HG02798 (cell line): ENCODE data around the gene AVEN.

Experiments
- ATAC-seq: cut with Tn5 transposase; IDR thresholded peaks from one replicate; pipeline ENCODE4 v1.9.1; 2021; ENCODE audit warnings: mild to moderate bottlenecking; ENCODE audit not compliant: unreplicated experiment, poor library complexity

The AVEN gene

DNA sequence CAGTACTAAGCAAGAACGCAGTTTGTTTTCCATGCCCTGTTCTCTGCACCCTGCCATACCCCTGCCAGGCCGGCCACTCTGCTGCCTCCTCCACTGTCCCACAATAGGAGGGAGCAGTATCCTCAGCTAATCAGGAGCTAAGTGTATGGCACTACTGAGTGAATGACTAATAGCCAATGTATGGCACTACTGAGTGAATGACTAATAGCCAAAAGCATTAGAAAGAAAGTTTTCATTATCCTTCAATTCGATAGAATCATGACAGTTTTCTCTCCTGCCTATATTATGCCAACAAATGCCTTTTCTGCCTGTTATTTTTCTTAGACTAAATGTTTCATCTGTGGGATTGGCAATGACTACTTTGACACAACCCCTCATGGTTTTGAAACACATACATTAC, 178.2 kb downstream of the AVEN start:
- no peak for ATAC-seq

DNA sequence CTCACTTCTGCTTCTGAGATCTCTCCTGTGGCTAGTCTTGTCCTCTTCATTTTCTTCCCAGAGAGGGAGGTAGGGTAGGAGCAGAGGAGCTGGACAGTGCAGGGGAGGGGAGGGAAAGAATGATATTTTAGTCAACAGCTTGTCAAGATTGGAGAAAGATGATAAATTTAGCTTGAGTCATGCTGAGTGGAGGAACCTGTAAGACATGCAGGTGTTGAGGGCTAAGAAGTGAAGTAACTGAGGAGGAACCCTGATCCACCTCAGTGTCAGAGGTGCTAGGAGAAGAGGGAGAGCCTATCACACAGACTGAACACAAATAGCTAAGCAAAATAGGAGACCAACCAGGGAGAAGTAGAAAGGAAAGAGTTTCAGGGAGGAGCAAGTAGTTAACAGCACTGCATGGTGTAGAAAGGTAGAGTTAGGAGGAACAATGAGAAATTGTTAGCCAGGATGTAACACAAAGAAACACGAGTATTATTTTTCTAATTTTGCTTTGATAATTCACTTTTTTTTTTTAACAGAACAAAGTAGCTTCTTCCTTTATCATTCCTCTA, 178.9 kb downstream of the AVEN start:
- no peak for ATAC-seq

DNA sequence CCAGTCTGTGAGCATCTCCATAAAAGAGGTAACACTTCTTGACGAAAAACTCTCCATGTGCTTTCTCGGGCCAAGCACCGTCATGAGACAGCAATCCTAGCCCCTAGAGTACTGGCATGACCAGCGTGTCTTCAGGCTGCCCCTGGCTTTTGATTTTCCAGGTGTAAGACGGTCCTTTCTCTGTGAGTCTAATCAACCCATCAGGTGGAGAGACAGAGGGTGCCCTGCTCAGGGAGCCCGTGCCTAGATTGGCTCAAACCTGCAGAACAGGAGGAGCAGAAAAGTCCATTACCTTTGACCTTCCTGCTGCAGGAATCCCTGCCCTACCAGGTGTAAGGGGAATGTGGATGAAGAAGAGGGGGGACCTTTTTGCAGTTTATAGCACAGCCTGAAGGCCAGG, 180.2 kb downstream of the AVEN start:
- no peak for ATAC-seq

DNA sequence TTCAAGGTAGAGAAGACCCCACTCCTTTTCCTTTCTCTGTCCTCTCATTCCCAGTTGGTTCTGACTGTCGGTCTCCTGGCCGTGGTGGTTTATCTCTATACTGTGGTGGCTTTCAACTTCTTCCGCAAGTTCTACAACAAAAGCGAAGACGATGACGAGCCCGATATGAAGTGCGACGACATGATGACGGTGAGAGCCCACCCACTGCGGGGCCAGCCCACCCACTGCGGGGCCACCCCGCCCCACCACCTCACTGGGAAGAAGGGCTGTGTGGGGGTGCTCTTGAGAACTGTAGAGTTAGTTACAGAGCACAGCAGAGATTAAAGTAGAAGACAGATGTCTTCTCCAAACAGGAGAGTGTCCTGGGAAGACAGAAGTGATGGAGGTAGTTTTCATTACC, 181.3 kb downstream of the AVEN start:
- no peak for ATAC-seq

DNA sequence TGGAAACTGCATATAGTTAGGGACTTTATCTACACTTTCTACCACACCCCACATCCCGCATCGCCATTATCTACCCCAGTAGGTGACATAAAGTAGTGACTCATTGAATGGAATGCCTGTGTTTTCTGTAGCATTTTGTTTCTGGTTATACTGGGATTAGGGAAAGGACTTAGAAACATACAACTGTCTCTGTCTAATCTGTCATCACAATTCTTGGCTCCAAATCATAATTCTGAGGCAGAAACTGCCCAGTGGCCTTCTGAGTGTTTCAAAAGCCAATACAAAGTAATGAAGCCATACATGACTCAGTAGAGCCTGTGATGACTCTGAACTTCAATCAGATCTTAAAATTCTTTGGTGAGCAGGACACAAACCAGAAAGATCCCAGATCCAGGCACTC, 186.4 kb downstream of the AVEN start:
- no peak for ATAC-seq

DNA sequence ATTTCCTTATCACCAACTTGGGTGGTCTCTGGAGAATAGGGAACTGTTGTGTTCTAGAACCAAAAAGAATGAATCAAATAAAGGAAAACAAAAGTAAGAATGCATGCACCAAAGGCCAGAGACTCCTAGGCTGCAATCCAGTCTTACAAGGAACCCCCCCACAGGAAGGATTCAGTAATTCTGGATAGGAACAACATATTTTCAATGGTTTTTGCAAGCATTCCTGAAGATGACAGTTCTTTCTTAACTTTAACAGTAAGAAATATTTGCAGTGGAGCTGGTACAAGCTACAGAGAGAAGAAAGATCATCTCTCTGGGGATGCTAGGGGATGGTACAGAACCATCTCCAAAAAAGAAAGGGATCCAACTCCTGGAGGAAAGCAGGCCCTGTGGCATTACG, 186.9 kb downstream of the AVEN start:
- no peak for ATAC-seq

DNA sequence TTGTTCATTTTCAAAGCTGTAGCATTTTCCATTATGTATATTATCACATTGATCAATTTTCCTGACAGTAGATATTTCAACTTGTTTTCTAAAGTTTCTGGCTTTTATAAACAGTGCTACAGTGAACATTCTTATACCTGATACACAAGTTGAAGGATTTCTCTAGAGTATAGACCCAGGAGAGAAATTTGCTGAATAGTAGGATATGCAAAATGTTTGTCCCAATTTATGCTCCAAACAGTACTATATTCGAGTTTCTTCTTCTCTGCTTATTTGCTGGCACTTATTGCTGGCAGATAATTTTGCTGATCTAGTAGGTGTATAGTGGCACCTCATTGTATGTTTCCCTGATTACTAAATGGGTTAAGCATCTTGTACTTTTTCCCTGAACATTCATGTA, 187.9 kb downstream of the AVEN start:
- ATAC-seq = no peak

DNA sequence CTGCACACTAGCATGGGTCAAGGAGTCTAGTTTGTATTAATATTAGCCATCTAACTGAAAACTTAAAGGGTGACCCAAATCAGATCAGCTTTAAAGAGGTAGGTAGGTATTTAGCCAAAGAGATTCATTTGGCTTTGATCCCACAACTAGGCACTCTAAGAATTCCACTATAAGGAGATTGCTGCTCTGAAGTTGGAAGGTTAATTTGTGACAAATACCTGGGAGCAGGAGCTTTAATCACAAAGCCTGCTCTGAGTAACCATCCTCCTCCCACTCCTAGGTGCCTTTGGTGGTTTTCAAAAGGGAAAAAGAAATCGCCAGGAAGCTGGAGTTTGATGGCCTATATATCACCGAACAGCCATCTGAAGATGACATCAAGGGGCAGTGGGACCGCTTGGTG, 191.0 kb downstream of the AVEN start:
- ATAC-seq = no peak

DNA sequence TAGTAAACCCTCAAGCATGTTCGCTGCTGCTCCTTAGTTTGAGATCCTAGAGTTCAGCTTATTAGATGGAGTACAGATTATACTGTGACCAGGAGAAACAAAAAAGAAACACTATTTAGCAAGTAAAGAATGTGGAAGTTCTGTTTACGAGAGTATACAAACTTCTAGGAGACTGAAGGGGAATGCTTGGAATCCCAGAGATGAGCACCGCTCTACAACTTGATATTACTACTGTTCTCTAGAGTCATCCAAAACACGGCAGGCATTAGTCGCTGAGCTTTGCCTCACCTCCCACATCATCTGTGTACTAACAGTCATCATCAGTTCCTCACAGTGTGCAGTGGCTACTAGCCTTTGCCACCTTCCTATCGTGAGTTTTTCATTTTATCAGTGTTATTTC, 192.1 kb downstream of the AVEN start:
- no peak for ATAC-seq

DNA sequence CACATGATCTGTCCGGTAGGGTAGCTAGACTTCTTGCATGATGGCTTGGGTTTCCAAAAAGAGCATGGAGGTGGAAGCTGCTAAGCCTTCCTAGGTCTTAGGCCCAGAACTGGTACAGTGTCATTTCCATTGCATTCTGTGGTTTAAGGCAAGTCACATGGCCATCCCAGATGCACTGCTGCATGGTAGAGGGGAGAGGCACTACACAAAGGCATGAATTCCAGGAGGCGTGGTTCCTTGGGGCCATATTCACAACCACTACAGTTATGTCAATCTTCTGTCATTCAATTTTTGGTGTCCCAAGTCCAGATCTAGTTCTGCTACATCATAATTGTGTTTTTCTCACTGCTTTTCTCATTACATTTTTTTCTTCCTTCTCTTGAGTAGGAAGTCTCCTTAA, 192.9 kb downstream of the AVEN start:
- ATAC-seq = no peak

DNA sequence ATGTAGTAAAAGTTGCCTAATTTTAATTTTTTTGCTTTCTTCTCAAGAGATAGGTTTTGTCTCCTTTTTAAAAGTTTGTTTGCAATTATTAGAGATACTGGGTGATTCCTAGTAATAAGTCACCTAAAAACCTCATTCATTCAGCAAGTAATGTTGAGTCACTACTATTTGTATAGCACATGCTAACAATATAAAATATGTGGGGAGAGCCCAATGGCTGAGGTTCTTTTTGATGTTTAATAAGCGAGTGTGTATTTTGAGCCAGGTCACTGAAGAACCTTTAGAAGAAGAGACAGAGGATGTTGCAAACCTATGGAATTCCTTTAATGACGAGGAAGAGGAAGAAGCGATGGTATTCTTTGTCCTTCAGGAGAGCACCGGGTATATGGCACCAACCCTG, 194.4 kb downstream of the AVEN start:
- no peak for ATAC-seq

DNA sequence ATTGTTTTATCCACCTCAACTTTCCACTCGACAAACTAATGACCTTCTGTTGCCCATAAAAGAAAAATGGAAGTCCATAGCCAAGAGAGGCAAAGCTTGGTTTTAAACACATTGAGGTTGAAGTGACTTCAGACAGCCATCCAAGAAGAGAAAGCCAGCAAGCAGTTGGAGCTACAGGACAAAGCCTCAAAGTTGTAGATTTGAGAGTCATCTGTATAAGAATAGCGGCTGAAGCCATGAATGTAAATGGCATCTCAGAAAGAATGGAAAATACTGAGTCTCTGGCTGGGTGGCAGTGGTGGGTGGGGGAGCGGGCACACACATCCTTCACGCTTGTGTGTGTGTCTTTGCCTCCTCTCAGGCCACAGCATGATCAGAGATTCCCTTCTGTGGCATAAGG, 194.8 kb downstream of the AVEN start:
- ATAC-seq = no peak

DNA sequence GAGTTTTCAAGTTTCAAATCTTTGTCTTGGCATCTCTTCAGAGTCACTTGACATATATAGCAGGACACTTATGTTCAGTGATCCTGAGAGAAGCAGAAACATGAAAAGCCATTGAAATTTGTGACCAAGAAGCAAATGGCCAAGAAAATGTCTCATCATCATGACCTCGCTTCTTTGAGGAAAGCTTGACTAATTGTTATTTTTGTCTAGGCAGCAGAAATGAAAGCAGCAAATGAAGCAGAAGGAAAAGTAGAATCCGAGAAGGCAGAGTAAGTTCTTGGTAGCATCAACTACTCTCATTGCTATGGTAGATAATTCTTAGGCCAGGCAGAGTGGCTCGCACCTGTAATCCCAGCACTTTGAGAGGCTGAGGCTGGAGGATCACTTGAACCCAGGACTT, 198.4 kb downstream of the AVEN start:
- ATAC-seq = no peak

DNA sequence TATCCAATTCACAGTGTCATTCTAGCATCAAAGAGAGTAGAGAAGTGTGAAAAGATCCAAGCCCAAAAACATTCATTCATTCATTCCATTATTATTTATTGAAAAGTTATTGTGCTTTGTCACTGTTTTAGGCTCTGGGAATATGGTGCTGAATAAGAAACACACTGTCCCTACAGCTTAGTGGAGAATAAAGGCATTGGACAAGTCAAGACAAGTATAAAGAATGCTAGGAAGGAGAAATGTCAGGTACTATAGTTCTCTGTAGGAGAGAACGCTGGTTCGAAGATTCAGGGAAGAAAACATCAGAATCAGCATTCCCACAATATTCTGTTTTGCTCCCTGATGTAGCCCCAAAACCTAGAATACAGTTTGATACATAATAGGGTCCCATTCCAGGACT, 199.5 kb downstream of the AVEN start:
- no peak for ATAC-seq

DNA sequence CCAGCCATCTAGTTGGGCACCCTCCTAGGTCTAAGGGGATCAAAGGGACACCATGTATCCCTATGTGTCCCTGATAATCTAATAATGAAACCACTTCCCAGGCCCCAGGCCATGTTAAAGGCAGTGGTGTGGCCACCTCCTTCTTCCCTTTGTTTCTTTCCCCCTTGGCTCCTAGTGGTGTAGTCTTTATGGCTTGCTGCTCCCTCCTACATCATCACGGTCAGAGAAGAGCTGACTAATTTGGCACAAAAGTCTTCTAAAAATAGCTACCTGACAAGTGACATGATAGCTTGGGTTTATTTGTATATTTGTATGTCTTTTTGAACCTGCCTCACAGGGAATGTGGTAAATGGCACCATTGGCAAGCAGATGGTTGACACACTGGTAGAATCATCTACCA, 201.7 kb downstream of the AVEN start:
- ATAC-seq = no peak

DNA sequence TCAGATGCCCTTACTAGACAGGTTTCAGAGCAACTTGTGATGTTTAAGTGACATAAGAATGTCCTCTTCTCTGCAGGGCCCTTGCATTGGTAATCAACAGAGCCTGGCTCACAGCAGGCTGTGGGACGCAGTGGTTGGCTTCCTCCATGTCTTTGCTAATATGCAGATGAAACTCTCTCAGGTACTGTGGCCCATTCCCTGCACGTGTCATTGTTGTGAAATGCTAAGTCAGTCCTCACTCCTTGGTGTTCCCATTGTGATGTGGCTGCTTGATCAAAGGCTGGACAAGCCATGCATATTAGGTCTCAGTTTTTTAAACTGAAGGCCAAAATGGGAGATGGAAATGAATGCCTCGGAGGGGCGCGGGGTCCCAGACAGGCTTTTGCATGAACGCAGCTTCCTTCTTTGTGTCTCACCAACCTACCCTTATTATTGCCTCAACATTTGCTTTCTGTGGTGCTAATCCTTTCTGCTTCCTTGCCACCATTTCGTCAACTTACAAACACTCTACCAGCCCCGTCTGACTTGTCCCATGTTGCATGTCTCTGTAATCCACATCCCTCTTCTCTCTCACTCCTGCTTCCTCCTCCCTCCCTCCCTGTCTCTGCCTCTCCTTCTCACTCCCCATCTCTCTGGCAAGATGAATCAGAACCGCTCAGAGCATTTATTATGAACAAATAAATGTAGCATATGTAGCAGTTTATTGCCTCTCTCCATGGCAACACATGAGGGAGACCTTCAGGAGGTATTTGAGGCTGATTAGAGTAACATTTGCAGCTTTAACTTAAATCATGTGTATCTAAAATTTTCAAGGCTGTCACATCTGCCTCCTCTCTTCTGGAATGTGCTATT, 203.9 kb downstream of the AVEN start:
- no peak for ATAC-seq

DNA sequence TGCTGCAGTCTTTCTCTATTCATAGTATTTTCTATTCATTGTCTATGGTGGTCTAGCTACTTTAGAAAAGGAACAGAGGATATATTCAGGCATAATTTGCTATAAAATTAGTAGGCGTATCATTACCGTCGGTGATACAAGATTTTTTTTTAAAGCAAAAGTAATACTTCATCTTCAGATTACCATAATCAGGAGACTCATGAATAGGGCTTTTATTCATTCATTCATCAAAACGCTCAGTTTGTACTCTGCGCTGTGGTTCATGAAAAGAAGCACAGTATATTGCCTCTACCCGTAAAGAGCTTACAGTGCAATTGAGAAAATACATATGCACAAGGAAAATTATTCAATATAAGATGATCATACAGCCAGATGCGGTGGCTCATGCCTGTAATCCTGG, 207.4 kb downstream of the AVEN start:
- no peak for ATAC-seq

DNA sequence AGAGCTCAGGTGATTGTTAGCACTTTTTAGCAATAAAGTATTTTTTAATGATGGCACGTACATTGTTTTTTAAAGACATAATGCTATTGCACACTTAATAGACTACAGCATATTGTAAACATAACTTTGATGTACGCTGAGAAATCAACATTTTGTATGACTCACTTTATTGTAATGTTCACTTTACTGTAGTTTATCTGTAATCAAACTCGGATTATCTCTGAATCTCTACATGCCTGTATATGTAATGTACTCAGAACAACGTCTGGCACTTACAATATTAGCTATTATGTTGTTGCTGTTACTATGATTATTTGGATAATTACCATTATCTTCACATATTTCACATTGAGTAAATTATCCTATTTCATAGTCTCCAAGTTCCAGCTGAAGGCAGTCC, 208.7 kb downstream of the AVEN start:
- ATAC-seq = no peak

DNA sequence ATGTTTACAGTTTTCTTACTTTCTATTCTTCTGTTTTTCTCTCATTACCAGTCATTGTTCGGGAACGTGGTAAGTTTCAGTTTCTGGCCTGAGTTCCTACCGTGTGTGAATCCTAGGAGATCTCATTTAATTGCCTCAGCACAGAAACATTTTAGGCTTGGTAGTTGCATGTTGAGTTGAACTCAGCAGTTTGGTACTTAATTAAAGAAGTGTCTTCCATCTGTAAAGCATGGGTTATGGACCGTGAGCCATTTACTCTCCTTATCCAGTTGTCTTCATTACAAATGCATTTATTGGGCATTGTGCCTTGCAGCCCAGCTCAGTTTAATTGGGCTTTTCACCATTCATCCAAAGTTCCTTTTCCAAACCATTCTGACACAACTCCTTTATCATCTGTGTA, 212.8 kb downstream of the AVEN start:
- ATAC-seq = no peak

DNA sequence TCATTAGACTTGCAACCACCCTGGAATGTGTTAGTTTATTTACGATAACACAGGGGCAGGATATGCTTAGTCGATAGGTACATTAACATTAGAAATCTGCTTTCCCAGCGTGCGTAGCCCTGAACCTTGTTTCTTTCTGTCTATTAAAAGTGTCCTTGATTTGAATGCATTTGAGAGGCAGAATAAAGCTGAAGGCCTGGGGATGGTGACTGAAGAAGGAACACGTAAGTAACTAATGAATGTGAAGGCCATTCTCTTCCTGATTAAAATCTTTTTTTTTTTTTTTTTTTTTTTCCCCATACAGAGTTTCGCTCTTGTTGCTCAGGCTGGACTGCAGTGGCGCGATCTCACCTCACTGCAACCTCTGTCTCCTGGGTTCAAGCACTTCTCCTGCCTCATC, 213.6 kb downstream of the AVEN start:
- ATAC-seq = no peak

DNA sequence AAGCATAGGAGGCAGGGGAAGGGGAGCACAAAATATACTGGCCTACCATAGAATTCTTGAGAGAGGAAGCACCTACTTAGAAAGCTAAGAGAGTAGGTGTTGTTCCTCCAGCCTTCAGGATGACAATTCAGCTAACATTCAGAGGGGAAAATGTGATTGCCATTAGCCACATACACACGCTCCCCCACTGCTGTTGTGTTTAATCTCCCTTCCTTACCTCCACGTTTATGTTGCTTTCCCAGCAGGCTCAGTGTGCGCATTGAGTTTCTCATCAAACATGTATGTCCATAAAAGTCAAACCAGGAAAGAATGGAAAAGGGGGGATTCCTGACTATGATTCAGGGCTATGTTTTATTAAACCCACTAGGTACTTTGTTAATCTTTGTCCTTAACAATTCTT, 215.9 kb downstream of the AVEN start:
- no peak for ATAC-seq

DNA sequence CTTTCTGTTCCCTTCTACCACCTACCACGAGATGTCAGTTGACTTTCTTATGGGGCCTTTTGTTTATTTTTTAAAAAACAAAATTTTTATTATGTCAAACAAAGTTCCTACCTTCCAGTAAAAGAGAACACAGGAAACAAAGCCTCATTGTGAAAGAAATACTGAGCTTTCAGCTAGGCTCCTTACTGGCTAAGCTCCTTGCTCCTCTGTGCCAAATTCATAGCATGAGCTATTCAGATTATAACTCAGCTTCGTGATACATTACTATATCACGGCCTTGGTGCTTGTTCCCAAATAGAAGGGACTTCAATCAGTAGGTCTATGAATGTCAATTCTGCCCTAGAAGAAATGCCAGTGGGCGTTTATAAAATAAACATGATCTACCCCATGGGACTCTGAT, 216.5 kb downstream of the AVEN start:
- no peak for ATAC-seq
